ENCODE data around the gene MYL12A. TPM values are rescaled to one million over a fixed set of nuclear protein-coding genes. Genes with fewer than 3 reads are reported as not detected.

The MYL12A gene
- total and polyA plus RNA-seq, 2 of the 4 experiments (the other 2 are of a cell fraction) = 549 to 580 TPM

DNA sequence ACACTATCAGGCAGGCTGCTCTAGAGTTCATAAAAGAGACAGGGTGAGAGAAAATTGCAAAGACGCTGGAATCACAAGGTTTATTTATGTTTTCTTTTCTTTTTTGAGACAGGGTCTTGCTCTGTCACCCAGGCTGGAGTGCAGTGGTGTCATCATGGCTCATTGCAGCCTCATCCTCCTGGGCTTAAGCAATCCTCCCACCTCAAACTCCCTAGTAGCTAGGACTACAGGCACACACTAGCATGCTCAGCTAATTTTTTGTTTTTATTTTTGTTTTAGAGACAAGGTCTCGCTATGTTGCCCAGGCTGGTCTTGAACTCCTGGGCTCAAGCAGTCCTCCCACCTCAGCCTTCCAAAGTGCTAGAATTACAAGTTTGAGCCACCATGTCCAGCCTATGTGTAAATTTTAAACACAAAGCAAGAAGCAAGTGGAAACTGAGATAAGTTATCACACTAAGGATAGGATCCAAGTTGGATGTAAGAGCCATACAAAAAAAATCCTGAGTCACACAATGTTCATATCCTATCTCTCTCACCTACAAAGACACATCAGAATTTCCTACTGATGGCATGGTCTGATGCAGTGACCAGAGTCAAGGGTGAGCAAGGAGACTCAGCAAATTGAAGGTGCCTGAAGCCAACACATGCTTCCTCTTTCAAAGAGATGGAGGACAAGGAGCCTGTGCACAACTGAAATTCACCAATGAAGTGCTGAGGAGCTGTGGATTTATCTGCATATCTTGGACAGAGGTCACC, 45.8 kb downstream of the MYL12A start:
- Histone ChIP-seq H2BK20ac (ENCODE audit: low read depth, low read length) (no peak overlapping the region), H3K4ac (ENCODE audit: low read depth, low read length) (peak overlapping the region; percentile 19; the same call in 1 of the 2 replicates), H3K4me1 (ENCODE audit: control insufficient read depth, insufficient read depth, low read length) (peaks cover 13% of the 10 kb centered on the region), H3K4me2 (ENCODE audit: low read depth, low read length) (no peak overlapping the region), H2AFZ (replicated peaks; ENCODE audit: low read length, poor library complexity) (no peak overlapping the region), H2AK5ac (ENCODE audit: low read depth, low read length) (peak overlapping the region; percentile 36; the same call in 1 of the 2 replicates), H2BK120ac (ENCODE audit: low read depth, low read length) (no peak overlapping the region; the same call in 1 of the 2 replicates), H3K27ac (ENCODE audit: insufficient read depth, low read length) (no peak overlapping the region), H4K8ac (ENCODE audit: low read depth in 2 of 2, low read length in 2 of 2) (no peak overlapping the region; a peak in 1 of 4 replicates), H4K20me1 (ENCODE audit: insufficient read depth, low read length) (no peaks in the 10 kb centered on the region), H4K91ac (ENCODE audit: insufficient read depth, low read depth, low read length) (no peak overlapping the region), H2BK15ac (ENCODE audit: low read depth, low read length) (peak overlapping the region; percentile 27; the same call in 1 of the 3 replicates), H3K79me1 (ENCODE audit: low read depth in 1 of 2, low read length in 2 of 2) (peaks cover 0 to 10% of the 10 kb centered on the region in 2 experiments; a peak in 1 of 4 replicates), H3K14ac (replicated peaks; ENCODE audit: low read depth, low read length) (peak overlapping the region; percentile 41; the same call in 1 of the 2 replicates), H2AK9ac (replicated peaks; ENCODE audit: low read depth, low read length, poor library complexity) (no peak overlapping the region), H3K56ac (ENCODE audit: extremely low read depth, insufficient read depth, low read length) (no peak overlapping the region), H3K27me3 (ENCODE audit: control insufficient read depth, insufficient read depth, low read length) (no peaks in the 10 kb centered on the region), H3K9ac (ENCODE audit: low read depth, low read length) (no peak overlapping the region), H3K4me3 (ENCODE audit: insufficient read depth, low read depth, low read length) (no peak overlapping the region), H3K23ac (ENCODE audit: low read depth, low read length) (0 out of 2 replicates have a peak overlapping the region, but pooled peaks have one; percentile 49), H2BK5ac (ENCODE audit: low read depth, low read length, poor library complexity, severe bottlenecking) (peak overlapping the region; percentile 24), H3K36me3 (ENCODE audit: control insufficient read depth, insufficient read depth, low read length) (no peaks in the 10 kb centered on the region), H3K9me1 (ENCODE audit: insufficient read depth, low read length) (0 out of 2 replicates have a peak, but pooled peaks cover 3% of the 10 kb centered on the region), H3K18ac (ENCODE audit: low read depth, low read length) (peak overlapping the region; percentile 61; the same call in 1 of the 2 replicates), H3K9me3 (ENCODE audit: control insufficient read depth, insufficient read depth, low read length) (no peaks in the 10 kb centered on the region), H4K5ac (ENCODE audit: low read depth, low read length) (peak overlapping the region; percentile 83; the same call in 1 of the 2 replicates)
- in situ Hi-C loops (cut with MboI; ENCODE audit: low sequenced_read_pairs) (no loop called here), dilution Hi-C loops (cut with HindIII; ENCODE audit: low sequenced_read_pairs, unreplicated experiment) (no loop called here), intact Hi-C loops (cut with micrococcal nuclease) (no loop called here)
- ATAC-seq (ENCODE audit: low read depth) (no peak), DNase-seq (no peak)
- ChIA-PET POLR2A (ENCODE audit: unreplicated experiment) (no interaction called here), CTCF (no interaction called here)
- WGBS, 2 experiments (ENCODE audit: extremely low coverage in 2 of 2, insufficient read length in 1 of 2) = no CpG with 5 or more reads among the region's 2 CpGs
- TF ChIP-seq NFE2L2 (IDR thresholded peaks at IDR 0.05; ENCODE audit: low read depth, low read length) = no peak
- TF ChIP-seq CEBPB (IDR thresholded peaks at IDR 0.05; ENCODE audit: low read depth, low read length) = peak; percentile 67
- no TSS peak for BruUV-seq (replicated peaks)

All from IMR-90 (cell line).